Mucosa of descending colon (tissue), 3 donors: Measurements from ENCODE around the gene SOX3. TPM values are rescaled to one million over a fixed set of nuclear protein-coding genes. Genes with fewer than 3 reads are reported as not detected.

Experiments
- ATAC-seq: fragments of 200-7000 bp; cut with Tn5 transposase; one replicate; pipeline ENCODE4 v1.9.1; 2020; ENCODE audit warnings: mild to moderate bottlenecking, moderate library complexity
- DNase-seq, 3 donors: peaks; one replicate each; pipeline ENCODE4 v3.0.0-alpha.2; 2020
- H3K36me3 ChIP-seq: fragments of 200-600 bp; one replicate; pipeline ENCODE4 v1.8.0; 2021; ENCODE audit warnings: low read depth, mild to moderate bottlenecking
- H3K4me1 ChIP-seq: fragments of 200-600 bp; one replicate; pipeline ENCODE4 v1.8.0; 2021; ENCODE audit warnings: low read depth, mild to moderate bottlenecking
- H3K4me3 ChIP-seq: fragments of 200-600 bp; one replicate; pipeline ENCODE4 v1.8.0; 2021; ENCODE audit warnings: mild to moderate bottlenecking
- H3K9me3 ChIP-seq: fragments of 200-600 bp; one replicate; pipeline ENCODE4 v1.8.0; 2021; ENCODE audit warnings: mild to moderate bottlenecking
- intact Hi-C, 2 donors: fragments of 100-400 bp; cut with DNase I in 1 of 2; cut with micrococcal nuclease in 1 of 2; formaldehyde crosslinking; loops; one replicate each; pipeline versions ENCODE4 v1.11.0 to v1.11.1; 2022; cut with DNase I, micrococcal nuclease
- total RNA-seq, 3 donors: library from RNA; stranded (reverse); fragmentation: NEBNext Ultra II Directional in 2 of 3; extraction: Animal tissue kit (Norgen Biotek cat#: 25700) in 2 of 3; gene quantifications; one replicate each; pipeline versions ENCODE4 v1.2.1 to v1.2.4, GENCODE V29; 2021 to 2023
- TF ChIP-seq, protein P1 (sequence below): fragments of 200-600 bp; IDR thresholded peaks from one replicate; pipeline ENCODE4 v1.8.0; 2022; ENCODE audit warnings: antibody characterized with exemption, mild to moderate bottlenecking
- donor health status: DM: no; HTN: no; CAD: no; lungs with moderate emphysema.
- donor health status: DM: no; HTN: no; CAD: no.
- donor health status: DM: no; HTN: yes; CAD: no.

Gene SOX3
- total RNA-seq, 3 donors from 2014 or later = not detected

DNA sequence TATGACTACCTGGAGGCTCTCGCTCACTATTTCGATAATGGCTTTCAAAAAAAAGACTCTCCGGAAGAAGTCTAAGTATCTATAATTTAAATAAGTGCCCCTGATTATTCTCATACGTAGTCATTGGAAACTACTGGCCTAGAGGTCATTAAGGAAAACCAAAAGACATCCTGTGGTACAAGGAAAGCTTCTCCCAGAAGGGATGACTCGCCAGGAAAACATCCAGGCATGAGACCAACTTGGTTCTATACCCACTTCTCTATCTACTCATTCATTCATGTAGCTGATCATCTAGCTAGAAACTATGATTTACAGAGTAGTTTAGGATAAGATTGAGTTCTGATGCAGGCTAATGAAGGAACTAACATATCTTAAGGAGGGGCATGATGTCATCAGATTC, 37.7 kb downstream of the SOX3 start:
- Histone ChIP-seq H3K4me1 (no peaks in the 10 kb centered on the region), H3K36me3 (no peaks in the 10 kb centered on the region), H3K4me3 (no peak overlapping the region), H3K9me3 (no peaks in the 10 kb centered on the region)
- DNase-seq (no peak), ATAC-seq (no peak)
- TF ChIP-seq, protein P1, sequence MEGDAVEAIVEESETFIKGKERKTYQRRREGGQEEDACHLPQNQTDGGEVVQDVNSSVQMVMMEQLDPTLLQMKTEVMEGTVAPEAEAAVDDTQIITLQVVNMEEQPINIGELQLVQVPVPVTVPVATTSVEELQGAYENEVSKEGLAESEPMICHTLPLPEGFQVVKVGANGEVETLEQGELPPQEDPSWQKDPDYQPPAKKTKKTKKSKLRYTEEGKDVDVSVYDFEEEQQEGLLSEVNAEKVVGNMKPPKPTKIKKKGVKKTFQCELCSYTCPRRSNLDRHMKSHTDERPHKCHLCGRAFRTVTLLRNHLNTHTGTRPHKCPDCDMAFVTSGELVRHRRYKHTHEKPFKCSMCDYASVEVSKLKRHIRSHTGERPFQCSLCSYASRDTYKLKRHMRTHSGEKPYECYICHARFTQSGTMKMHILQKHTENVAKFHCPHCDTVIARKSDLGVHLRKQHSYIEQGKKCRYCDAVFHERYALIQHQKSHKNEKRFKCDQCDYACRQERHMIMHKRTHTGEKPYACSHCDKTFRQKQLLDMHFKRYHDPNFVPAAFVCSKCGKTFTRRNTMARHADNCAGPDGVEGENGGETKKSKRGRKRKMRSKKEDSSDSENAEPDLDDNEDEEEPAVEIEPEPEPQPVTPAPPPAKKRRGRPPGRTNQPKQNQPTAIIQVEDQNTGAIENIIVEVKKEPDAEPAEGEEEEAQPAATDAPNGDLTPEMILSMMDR = no peak
- intact Hi-C loops = no loop called here

Other genes starting within 250 kb of the SOX3 start
- 100 to 1,000 TPM in 1 of 3 donors, 10 to 100 TPM in 2; 27.2 to 172 (median 33.3) TPM for gene LINC00632, start 204.7 kb upstream of the SOX3 start, total RNA-seq